RWPE2 (cell line): ENCODE results near the gene S1PR3.

Source experiments
- ATAC-seq: fragments of 200-7000 bp; cut with Tn5 transposase; 3 replicates; pipeline ENCODE4 v1.9.1; 2021; ENCODE audit warnings: low read depth
- DNase-seq: peaks from one replicate; pipeline ENCODE4 v3.0.0-alpha.2; 2020; ENCODE audit warnings: low spot score
- H3K27ac ChIP-seq: fragments of 450-650 bp; 2 replicates; pipeline ENCODE4 v1.5.1; 2017; ENCODE audit warnings: mild to moderate bottlenecking; ENCODE audit not compliant: poor library complexity, severe bottlenecking
- H3K27me3 ChIP-seq: fragments of 250-450 bp; sonication (Bioruptor Pico); 2 replicates; pipeline ENCODE4 v1.5.1; 2021; ENCODE audit warnings: mild to moderate bottlenecking, moderate library complexity; ENCODE audit not compliant: insufficient read depth, poor library complexity, severe bottlenecking
- H3K36me3 ChIP-seq: fragments of 250-450 bp; sonication (Bioruptor Pico); 2 replicates; pipeline ENCODE4 v1.5.1; 2020; ENCODE audit warnings: low read depth, mild to moderate bottlenecking, moderate library complexity
- H3K4me1 ChIP-seq: fragments of 250-450 bp; sonication (Bioruptor Pico); 2 replicates; pipeline ENCODE4 v1.5.1; 2021; ENCODE audit warnings: mild to moderate bottlenecking, moderate library complexity; ENCODE audit not compliant: insufficient read depth, poor library complexity, severe bottlenecking
- H3K4me3 ChIP-seq: fragments of 250-450 bp; sonication (Bioruptor Pico); 2 replicates; pipeline ENCODE4 v1.5.1; 2021; ENCODE audit warnings: mild to moderate bottlenecking, moderate library complexity; ENCODE audit not compliant: severe bottlenecking
- H3K9me3 ChIP-seq: fragments of 250-450 bp; sonication (Bioruptor Pico); 2 replicates; pipeline ENCODE4 v1.5.1; 2021; ENCODE audit warnings: mild to moderate bottlenecking, moderate library complexity; ENCODE audit not compliant: severe bottlenecking
- TF ChIP-seq, protein P1 (sequence below): fragments of 450-650 bp; IDR thresholded peaks from one replicate; pipeline ENCODE4 v1.5.1; 2017; ENCODE audit warnings: mild to moderate bottlenecking, moderate library complexity; ENCODE audit not compliant: poor library complexity, severe bottlenecking

The S1PR3 gene

DNA sequence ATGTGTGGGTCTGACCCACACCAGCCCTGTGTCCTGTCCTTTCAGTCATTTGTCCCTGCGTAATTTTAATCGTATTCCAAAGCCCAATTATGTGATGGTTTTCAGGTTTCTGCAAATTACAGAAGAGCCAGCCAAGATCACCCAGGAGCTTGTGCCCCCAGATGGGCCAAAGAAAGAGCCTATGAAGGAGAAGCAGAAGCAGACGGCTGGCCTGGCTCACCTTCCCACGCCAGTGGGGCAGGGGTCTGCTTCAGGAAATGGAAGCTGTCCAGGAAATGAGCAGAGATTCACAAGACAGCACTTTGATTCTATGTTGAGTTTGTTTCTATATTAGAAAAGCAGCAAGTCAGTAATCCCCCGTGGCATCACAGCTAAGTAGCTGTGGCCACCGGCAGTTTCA, 11.7 kb downstream of the S1PR3 start:
- Histone ChIP-seq H3K4me3 (no peak overlapping the region), H3K4me1 (no peaks in the 10 kb centered on the region), H3K36me3 (no peaks in the 10 kb centered on the region), H3K9me3 (no peaks in the 10 kb centered on the region), H3K27ac (no peak overlapping the region), H3K27me3 (no peaks in the 10 kb centered on the region)
- TF ChIP-seq, protein P1, sequence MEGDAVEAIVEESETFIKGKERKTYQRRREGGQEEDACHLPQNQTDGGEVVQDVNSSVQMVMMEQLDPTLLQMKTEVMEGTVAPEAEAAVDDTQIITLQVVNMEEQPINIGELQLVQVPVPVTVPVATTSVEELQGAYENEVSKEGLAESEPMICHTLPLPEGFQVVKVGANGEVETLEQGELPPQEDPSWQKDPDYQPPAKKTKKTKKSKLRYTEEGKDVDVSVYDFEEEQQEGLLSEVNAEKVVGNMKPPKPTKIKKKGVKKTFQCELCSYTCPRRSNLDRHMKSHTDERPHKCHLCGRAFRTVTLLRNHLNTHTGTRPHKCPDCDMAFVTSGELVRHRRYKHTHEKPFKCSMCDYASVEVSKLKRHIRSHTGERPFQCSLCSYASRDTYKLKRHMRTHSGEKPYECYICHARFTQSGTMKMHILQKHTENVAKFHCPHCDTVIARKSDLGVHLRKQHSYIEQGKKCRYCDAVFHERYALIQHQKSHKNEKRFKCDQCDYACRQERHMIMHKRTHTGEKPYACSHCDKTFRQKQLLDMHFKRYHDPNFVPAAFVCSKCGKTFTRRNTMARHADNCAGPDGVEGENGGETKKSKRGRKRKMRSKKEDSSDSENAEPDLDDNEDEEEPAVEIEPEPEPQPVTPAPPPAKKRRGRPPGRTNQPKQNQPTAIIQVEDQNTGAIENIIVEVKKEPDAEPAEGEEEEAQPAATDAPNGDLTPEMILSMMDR: no peak
- DNase-seq (no peak), ATAC-seq (no peak)

DNA sequence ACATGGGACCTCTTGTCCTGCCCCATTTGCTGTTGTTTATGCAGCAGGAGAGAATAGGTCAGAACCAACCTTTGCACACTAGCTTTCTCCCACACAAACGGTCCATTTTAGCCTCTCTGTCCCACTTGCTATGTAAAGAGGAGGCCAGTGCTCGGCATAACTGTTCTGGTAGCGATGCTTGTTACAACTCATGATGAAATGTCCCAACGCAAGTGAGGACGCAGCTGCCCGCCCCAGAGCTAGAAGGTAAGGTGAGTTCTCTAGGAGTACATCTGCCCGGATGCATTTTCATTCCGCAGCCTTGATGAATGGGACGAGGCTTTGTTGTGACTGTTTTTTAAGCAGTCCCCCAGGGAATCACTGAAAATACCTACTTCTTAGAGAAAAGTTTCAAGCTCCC, 14.1 kb downstream of the S1PR3 start:
- Histone ChIP-seq H3K4me1 (no peaks in the 10 kb centered on the region), H3K4me3 (no peak overlapping the region), H3K9me3 (no peaks in the 10 kb centered on the region), H3K27ac (no peak overlapping the region), H3K27me3 (no peaks in the 10 kb centered on the region), H3K36me3 (no peaks in the 10 kb centered on the region)
- DNase-seq: no peak
- ATAC-seq: no peak
- TF ChIP-seq, protein P1: no peak

DNA sequence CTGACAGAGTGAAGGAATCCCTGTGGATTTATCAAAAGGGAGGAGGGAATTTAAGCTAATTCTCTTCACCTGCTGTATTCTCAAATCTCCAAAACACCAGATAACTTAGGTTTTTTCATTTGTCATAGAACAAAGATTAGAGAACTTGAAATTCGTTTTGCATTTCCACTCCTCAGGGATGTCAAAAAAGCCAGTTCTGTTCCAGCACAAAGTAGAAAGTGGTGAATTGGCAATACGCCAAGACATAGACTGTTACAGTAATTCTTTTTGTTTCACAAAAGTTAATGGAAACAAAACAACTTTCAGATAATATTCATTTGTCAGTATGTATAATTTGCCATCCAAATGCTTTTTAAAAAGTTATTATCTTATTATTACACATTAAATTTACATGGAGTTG, 15.0 kb downstream of the S1PR3 start:
- ATAC-seq (no peak), DNase-seq (no peak)
- Histone ChIP-seq H3K9me3 (no peaks in the 10 kb centered on the region), H3K4me3 (no peak overlapping the region), H3K36me3 (no peaks in the 10 kb centered on the region), H3K27me3 (no peaks in the 10 kb centered on the region), H3K4me1 (no peaks in the 10 kb centered on the region), H3K27ac (no peak overlapping the region)
- TF ChIP-seq, protein P1: no peak

DNA sequence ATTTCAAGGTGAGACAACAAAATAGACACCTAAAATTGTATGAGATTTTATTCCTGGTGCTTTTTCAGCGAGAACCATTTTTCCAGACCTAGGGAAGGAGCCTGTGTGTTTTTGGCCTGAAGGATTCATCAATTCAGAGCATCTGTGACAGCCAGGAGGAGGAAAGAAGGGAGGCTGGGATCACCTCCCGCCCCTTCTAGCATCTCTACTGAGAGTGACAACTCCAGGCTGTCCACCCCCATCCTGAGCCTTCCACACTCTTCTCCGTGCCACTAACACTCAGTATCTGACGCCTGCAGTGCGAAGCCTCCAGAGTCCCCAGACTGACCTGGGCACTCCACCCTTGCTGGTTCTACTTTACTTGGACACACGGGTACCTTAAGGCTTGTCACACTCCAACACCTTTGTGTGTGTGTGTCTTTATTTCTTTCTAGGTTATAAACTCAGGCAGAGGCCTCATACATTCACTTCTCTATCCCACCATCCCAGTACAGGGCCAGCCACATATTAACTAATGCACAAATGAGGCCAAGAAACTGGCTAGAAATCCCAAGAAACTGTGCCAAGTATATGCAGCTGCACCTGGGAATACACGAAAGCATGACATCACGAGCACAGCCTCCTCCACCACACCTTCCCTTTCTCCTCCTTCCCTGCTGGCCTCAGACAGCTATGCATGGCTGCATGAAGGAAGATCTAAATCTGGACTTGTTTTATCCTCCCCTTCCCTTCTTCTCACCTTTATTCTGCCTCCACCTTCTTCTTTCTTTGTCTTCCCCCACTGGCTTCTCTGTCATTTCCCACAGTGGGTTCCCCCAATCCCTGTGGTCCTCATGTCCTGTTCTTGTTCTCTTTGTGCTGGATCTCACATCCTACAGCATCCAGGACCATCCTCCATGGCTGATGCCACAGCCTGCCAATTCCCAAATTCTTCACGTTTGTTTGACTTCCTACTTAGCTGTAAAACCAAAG, 16.0 kb downstream of the S1PR3 start:
- no peaks in the 10 kb centered on the region for H3K36me3 ChIP-seq
- no peaks in the 10 kb centered on the region for H3K4me1 ChIP-seq
- TF ChIP-seq, protein P1: no peak
- ATAC-seq (no peak), DNase-seq (no peak)
- H3K4me3 ChIP-seq: no peak overlapping the region
- H3K9me3 ChIP-seq: no peaks in the 10 kb centered on the region
- no peaks in the 10 kb centered on the region for H3K27me3 ChIP-seq
- H3K27ac ChIP-seq: no peak overlapping the region

DNA sequence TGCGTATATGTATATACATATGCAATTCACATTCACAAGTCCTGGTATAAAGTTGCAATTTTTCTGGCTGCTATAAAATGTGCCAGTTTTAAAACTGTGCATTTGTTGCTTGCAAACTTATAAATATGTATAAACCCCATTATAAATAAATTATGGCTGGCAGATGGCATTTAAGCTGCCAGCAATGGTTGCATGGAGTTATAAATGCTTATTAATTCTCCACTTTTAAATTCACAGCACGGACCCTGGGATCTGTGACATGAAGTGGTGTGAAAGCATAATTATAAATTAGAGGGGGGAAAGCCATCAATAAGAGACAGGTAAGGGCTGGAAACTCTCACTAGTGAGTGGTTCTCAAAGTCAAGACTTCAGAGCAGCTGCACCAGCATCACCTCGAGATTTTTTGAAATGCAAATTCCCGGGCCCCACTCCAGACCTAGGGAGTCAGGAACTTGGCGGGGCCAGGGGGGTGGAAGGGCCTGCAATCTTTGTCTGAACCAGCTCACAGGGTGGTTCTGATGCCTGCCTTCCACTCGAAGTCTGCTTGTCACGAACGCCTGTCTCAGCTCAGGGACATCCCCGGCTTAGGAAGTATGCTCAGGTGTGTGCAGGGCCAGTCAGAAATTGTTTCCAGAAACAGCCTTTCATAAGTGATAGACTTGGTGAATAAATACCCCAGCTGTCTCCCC, 16.9 kb downstream of the S1PR3 start:
- TF ChIP-seq, protein P1: no peak
- no peaks in the 10 kb centered on the region for H3K36me3 ChIP-seq

More for the DNA sequence above, 16.9 kb downstream of the S1PR3 start:
- Histone ChIP-seq H3K27ac (no peak overlapping the region), H3K4me1 (no peaks in the 10 kb centered on the region), H3K9me3 (no peaks in the 10 kb centered on the region), H3K4me3 (no peak overlapping the region), H3K27me3 (no peaks in the 10 kb centered on the region)
- ATAC-seq (no peak), DNase-seq (no peak)
